ENCODE results near the gene LDLRAD2. TPM values are rescaled to one million over a fixed set of nuclear protein-coding genes. Genes with fewer than 3 reads are reported as not detected.

LDLRAD2 gene
- total RNA-seq, 1 experiment from 2014 or later: 1.0 TPM

DNA sequence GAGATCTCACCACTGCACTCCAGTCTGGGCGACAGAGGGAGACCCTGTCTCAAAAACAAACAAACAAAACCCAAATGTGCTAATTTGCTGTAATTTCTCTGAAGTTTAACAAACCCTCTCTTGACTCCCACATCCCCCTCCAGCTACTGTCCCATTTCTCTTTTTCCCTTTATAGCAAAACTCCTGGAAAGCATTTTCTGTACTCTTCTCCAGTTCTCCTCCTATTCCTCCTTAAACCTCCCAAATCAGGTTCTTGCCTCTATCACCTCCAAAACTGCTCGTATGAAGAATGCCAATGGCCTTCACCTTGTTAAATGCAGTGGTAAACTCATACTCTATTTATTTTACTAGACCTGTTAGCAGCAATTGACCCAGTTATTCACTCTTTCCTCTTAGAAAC, 25.4 kb upstream of the LDLRAD2 start:
- no peak overlapping the region for H2BK15ac ChIP-seq (ENCODE audit: low read depth, low read length)
- H3T11ph ChIP-seq (ENCODE audit: low read length): no peak overlapping the region
- H2BK12ac ChIP-seq (ENCODE audit: insufficient read length, low read depth, low read length): no peak overlapping the region
- H3K27me3 ChIP-seq (ENCODE audit: insufficient read depth, low read length): no peaks in the 10 kb centered on the region
- H3K79me1 ChIP-seq (ENCODE audit: insufficient read depth, low read depth, low read length, poor library complexity, severe bottlenecking): no peaks in the 10 kb centered on the region
- peaks cover 9% of the 10 kb centered on the region for H3K23me2 ChIP-seq (ENCODE audit: insufficient read length, low read depth, low read length, poor library complexity, severe bottlenecking)
- H3K23ac ChIP-seq (ENCODE audit: insufficient read length, low read depth, low read length): no peak overlapping the region
- no peak overlapping the region for H2AK5ac ChIP-seq (ENCODE audit: insufficient read length, low read length)
- H3K4me1 Mint-ChIP-seq: peaks cover 8 to 19% of the 10 kb centered on the region in 2 experiments
- H3K9me3 Mint-ChIP-seq: no peaks in the 10 kb centered on the region; a peak in 1 of 5 replicates
- H3K14ac ChIP-seq (ENCODE audit: insufficient read depth, low read length): no peak overlapping the region
- H3K4me2 ChIP-seq (ENCODE audit: insufficient read depth, insufficient read length, low read length): no peak overlapping the region
- H3K9ac ChIP-seq (ENCODE audit: extremely low read depth, insufficient read length, low read length): no peak overlapping the region
- no peak overlapping the region for H2BK20ac ChIP-seq (ENCODE audit: low read depth, low read length, poor library complexity, severe bottlenecking)
- no peak overlapping the region for H3K4me3 Mint-ChIP-seq
- H3K27me3 Mint-ChIP-seq (ENCODE audit: low read depth): no peaks in the 10 kb centered on the region
- H2BK120ac ChIP-seq (ENCODE audit: low read depth, low read length, poor library complexity, severe bottlenecking): no peak overlapping the region
- H3K4me1 ChIP-seq (ENCODE audit: insufficient read depth, low read length): no peaks in the 10 kb centered on the region
- no peak overlapping the region for H3K27ac ChIP-seq (ENCODE audit: insufficient read length, low read depth, low read length)
- no peak overlapping the region for H4K5ac ChIP-seq (ENCODE audit: insufficient read length, low read depth, low read length)
- H3K36me3 Mint-ChIP-seq (ENCODE audit: insufficient read depth in 1 of 3, low read depth in 3 of 3): no peaks in the 10 kb centered on the region
- peaks cover 8% of the 10 kb centered on the region; the same call in 1 of the 2 replicates for H3K79me2 ChIP-seq (ENCODE audit: insufficient read depth, low read length)
- TF ChIP-seq CTCF (conservative IDR thresholded peaks at IDR 0.05): no peak
- H4K20me1 ChIP-seq (ENCODE audit: control insufficient read depth, insufficient read depth, insufficient read length): no peaks in the 10 kb centered on the region
- no peak overlapping the region for H3K27ac Mint-ChIP-seq
- WGBS (ENCODE audit: extremely low coverage, insufficient read length, low lambda C conversion rate): no CpG with 5 or more reads among the region's 2 CpGs
- no peak overlapping the region for H4K91ac ChIP-seq (ENCODE audit: insufficient read length, low read depth, low read length)
- H2AFZ ChIP-seq (ENCODE audit: low read length): no peak overlapping the region
- H2BK5ac ChIP-seq (ENCODE audit: insufficient read length, low read length): no peak overlapping the region
- no peak for DNase-seq
- no peak overlapping the region for H3K56ac ChIP-seq (ENCODE audit: insufficient read length, low read depth, low read length)
- H3K9me3 ChIP-seq (ENCODE audit: control insufficient read depth, low read depth, low read length): no peaks in the 10 kb centered on the region
- no peak overlapping the region for H3K4ac ChIP-seq (ENCODE audit: low read depth, low read length)
- no peak overlapping the region for H4K8ac ChIP-seq (replicated peaks; ENCODE audit: insufficient read length, low read depth, low read length)
- H3K18ac ChIP-seq (ENCODE audit: insufficient read length, low read depth, low read length): no peak overlapping the region
